HFFc6 (cell line): ENCODE data around the gene FOXP1. TPM values are rescaled to one million over a fixed set of nuclear protein-coding genes. Genes with fewer than 3 reads are reported as not detected.

Experiments used
- DNase-seq: peaks from one replicate; pipeline ENCODE4 v3.0.0-alpha.2; 2018
- H3K27ac Mint-ChIP-seq: 2 replicates; pipeline ENCODE4 v1.8.0; 2020; ENCODE audit warnings: mild to moderate bottlenecking, mixed read lengths
- H3K27me3 Mint-ChIP-seq: 2 replicates; pipeline ENCODE4 v1.8.0; 2021; ENCODE audit warnings: mild to moderate bottlenecking, moderate library complexity, mixed read lengths; ENCODE audit not compliant: insufficient read depth
- H3K36me3 Mint-ChIP-seq: 2 replicates; pipeline ENCODE4 v1.8.0; 2021; ENCODE audit warnings: low read depth, mixed read lengths
- H3K4me1 Mint-ChIP-seq: 2 replicates; pipeline ENCODE4 v1.8.0; 2020; ENCODE audit warnings: low read depth, mixed read lengths
- H3K4me3 Mint-ChIP-seq: 2 replicates; pipeline ENCODE4 v1.8.0; 2020; ENCODE audit warnings: mild to moderate bottlenecking, moderate library complexity, mixed read lengths
- H3K9me3 Mint-ChIP-seq: 2 replicates; pipeline ENCODE4 v1.8.0; 2020; ENCODE audit warnings: mild to moderate bottlenecking, mixed read lengths
- CTCF ChIP-seq: fragments of 200-600 bp; sonication (generic); IDR thresholded peaks from 2 replicates; pipeline ENCODE4 v1.5.0; 2021; ENCODE audit warnings: antibody characterized with exemption, mild to moderate bottlenecking
- total RNA-seq, 6 experiments: library from RNA; stranded (reverse); fragmentation: NEBNext Ultra II Directional; extraction: Animal tissue kit (Norgen Biotek cat#: 25700); gene quantifications; 2 replicates in 1 of 6; 3 replicates in 5 of 6; pipeline ENCODE4 v1.2.3, GENCODE V29; 2021

The FOXP1 gene
- total RNA-seq, 6 experiments from 2014 or later = 32.2 to 59.3 (median 52.0) TPM

GRCh38 chr3:71384837-71385716 is 198.5 kb downstream of the FOXP1 start:
- no peak for DNase-seq
- Mint-ChIP-seq H3K27me3 (peaks cover under 1% of the 10 kb centered on the region; the same call in 1 of the 2 replicates), H3K9me3 (no peaks in the 10 kb centered on the region), H3K27ac (no peak overlapping the region), H3K4me1 (peaks cover 24% of the 10 kb centered on the region), H3K36me3 (no peaks in the 10 kb centered on the region; the same call in 1 of the 2 replicates), H3K4me3 (no peak overlapping the region)
- TF ChIP-seq CTCF = no peak

DNA sequence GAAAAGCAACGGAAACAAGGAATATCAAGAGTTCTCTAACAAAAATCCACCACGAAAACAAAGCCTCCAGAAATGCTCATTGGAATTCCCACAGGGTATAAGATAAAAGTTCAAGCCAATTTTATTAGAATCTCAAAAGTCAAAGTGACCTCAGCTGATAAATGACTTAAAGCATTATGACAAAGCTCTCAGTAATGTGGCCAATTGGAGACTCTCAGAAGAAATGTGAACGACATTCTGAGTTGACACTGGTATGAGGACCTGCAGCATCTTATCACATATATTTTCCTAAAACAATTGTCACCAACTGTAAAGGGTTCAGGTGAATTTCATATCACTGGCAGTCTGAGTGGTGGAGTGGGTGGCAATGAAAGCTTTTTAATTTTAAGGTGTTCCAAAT is 199.1 kb downstream of the FOXP1 start:
- no peak for DNase-seq
- Mint-ChIP-seq H3K27ac (peak overlapping the region; percentile 10; the same call in 1 of the 2 replicates), H3K4me3 (no peak overlapping the region), H3K9me3 (no peaks in the 10 kb centered on the region), H3K4me1 (peaks cover 20% of the 10 kb centered on the region), H3K36me3 (no peaks in the 10 kb centered on the region; the same call in 1 of the 2 replicates), H3K27me3 (peaks cover 2% of the 10 kb centered on the region; the same call in 1 of the 2 replicates)
- TF ChIP-seq CTCF = no peak

DNA sequence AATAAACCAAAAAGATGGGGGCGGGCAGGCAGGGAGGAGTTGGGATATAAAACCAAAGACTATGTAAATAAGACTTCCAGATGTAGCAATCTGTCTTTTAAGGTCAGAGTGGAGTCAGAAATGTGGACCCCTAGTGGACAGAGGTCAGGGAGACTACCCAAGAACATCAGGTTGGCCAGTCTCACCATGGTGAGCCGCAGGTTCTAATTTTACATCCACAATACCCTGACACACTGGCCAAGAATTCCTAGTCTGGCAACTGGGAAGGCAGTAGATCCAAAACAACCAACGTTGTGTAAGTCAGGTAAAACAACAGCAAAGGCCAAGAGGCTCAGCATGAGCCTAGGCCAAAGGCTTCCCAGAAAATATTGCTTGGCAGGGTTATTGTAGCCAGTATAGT is 203.4 kb downstream of the FOXP1 start:
- H3K27me3 Mint-ChIP-seq = peaks cover 7% of the 10 kb centered on the region; the same call in 1 of the 2 replicates
- peaks cover 20% of the 10 kb centered on the region for H3K4me1 Mint-ChIP-seq
- no peaks in the 10 kb centered on the region for H3K9me3 Mint-ChIP-seq
- H3K4me3 Mint-ChIP-seq = no peak overlapping the region
- H3K36me3 Mint-ChIP-seq = no peaks in the 10 kb centered on the region; the same call in 1 of the 2 replicates
- no peak overlapping the region for H3K27ac Mint-ChIP-seq
- no peak for DNase-seq
- TF ChIP-seq CTCF = peak; percentile 32

- no peaks in the 10 kb centered on the region; the same call in 1 of the 2 replicates for H3K36me3 Mint-ChIP-seq
- no peak for DNase-seq
- H3K4me1 Mint-ChIP-seq = peaks cover 4% of the 10 kb centered on the region; the same call in 1 of the 2 replicates
- TF ChIP-seq CTCF = no peak
- no peak overlapping the region for H3K27ac Mint-ChIP-seq
- peaks cover 7% of the 10 kb centered on the region; the same call in 1 of the 2 replicates for H3K27me3 Mint-ChIP-seq
- no peaks in the 10 kb centered on the region for H3K9me3 Mint-ChIP-seq
- H3K4me3 Mint-ChIP-seq = no peak overlapping the region
These were observed 205.0 kb downstream of the FOXP1 start for GRCh38 chr3:71378509-71378908.

- Mint-ChIP-seq H3K27ac (no peak overlapping the region), H3K36me3 (no peaks in the 10 kb centered on the region; the same call in 1 of the 2 replicates), H3K27me3 (peaks cover 7% of the 10 kb centered on the region; the same call in 1 of the 2 replicates), H3K4me3 (no peak overlapping the region), H3K9me3 (no peaks in the 10 kb centered on the region), H3K4me1 (no peaks in the 10 kb centered on the region)
- TF ChIP-seq CTCF = no peak
- DNase-seq = no peak
These were observed 206.6 kb downstream of the FOXP1 start for GRCh38 chr3:71376911-71377310.
